HG03095 (cell line): ENCODE results near the gene REPIN1.
"Not testable (repeated sequence)": the region's sequence is repeated elsewhere in the genome, so short reads cannot be mapped to it uniquely, and the experiment has no call there.

ENCODE experiments used
- ATAC-seq: cut with Tn5 transposase; IDR thresholded peaks from one replicate; pipeline ENCODE4 v1.9.1; 2021; ENCODE audit warnings: moderate library complexity; ENCODE audit not compliant: unreplicated experiment

Gene REPIN1

GRCh38 chr7:150374472-150374871 lies 5.8 kb downstream of the REPIN1 start:
- no peak for ATAC-seq

DNA sequence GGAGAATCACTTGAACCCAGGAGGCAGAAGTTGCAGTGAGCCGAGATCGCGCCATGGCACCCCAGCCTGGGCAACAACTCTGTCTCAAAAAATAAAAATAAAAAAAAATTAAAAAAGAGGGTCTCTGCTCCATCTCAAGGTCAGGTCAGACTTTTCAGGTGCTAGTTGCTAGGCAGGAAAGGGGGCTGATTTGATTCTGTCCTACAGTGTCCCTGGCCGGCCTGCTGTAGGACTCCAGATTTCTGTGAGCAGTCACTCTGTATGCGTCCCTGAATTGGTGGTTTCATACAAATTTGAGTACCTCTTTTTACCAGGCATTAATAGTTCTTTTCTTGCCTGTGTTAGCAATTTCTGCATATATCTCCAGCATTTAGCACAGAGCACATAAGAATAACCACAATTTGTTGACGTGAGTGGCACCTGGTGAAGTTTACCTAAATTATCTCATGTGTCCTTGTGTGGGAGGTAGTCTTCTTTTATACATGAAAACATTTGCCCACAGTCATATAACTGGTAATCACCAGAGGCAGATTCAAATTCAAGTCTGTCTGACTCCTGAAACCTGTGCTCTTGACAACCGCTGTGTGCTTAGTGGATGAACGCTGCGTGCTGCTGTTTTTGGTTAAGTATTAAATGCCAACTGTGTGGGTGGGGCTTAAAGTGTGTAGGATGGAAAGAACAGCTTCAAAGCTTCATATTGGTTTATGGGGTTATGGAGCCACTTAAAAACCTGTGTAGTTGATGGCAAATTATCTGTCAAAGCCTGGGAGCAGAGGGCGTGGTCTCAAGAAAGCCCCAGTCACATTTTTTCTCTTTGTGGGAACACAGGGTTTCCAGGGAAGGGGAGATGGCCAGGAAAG lies 7.3 kb downstream of the REPIN1 start:
- ATAC-seq, result no peak

DNA sequence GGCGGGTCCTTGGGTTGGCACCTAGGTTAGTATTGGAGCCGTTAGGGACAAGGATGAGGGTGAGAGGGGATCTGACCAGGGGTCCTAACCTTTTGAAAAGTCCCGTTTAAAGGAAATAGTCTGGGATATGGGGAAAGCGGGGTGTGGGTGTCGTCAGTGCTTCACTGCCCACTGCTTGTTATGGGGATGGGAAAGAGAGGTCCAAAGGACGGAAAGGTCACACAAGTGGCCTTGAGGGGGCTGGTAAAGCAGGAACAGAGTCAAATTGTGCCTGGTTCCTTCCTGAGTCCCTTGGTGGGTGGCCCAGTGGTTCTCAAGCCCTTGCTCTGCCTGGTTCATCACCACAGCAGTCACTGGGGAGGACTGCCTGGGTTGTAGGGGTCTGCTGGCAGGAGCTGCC lies 7.9 kb downstream of the REPIN1 start:
- ATAC-seq, result no peak

- no peak for ATAC-seq
Measured at GRCh38 chr7:150377196-150377595, 8.6 kb downstream of the REPIN1 start.

GRCh38 chr7:150377635-150378034 lies 9.0 kb downstream of the REPIN1 start:
- no peak for ATAC-seq

- no peak for ATAC-seq
Measured at GRCh38 chr7:150378115-150378852, 9.7 kb downstream of the REPIN1 start.

- ATAC-seq, result peak; percentile 73
Measured at GRCh38 chr7:150378853-150379440, 10.3 kb downstream of the REPIN1 start, which contains the start of gene ZNF775. Gene ZNF775, plus strand, starts transcription at chr7:150379330. Its CDS starts 9,141 bp downstream, at chr7:150388471.

DNA sequence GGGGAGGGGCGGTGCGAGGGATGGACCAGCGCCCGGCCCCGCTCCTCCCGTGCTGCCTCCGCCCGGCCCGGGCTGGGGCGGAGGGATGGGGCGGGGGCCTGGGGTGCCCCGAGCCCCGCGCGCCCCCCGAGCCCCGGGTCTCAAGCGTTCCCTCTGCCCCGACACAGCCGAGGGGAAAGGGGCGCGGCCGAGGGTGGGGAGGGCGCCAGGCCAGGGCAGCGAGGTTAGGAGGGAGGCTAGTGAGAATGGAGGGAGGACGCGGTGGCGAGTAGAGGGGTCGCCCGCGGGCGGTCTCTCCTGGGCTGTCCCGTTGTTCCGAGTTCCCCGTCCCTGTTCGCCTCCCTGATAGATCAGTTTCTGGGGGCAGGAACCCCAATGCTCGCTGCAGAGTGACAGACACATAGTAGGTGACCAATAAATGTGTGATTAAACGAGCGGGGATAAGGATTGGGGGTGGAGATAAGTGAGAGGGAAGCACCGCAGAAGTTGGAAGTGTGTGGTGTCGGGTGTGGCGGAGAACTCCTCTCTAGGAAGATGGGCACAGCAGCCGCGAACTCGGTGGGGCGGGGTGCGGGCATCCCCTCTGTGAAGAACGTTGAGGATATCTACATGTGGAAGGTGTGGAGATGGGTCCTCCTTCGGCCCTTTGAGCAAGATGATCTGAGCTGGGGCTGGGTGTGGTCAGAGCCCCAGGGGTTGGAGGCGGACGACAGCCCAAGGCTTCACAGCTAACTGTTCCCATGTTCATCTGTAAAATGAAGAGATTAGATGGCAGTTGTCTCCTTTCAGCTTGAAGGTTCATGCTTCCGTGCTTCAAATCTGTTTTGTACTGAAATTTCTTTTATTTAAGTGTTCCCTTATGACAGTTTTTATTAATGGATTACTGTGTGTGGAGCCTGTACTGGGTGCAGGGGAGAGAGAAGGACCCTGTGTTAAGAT lies 11.1 kb downstream of the REPIN1 start:
- no peak for ATAC-seq

DNA sequence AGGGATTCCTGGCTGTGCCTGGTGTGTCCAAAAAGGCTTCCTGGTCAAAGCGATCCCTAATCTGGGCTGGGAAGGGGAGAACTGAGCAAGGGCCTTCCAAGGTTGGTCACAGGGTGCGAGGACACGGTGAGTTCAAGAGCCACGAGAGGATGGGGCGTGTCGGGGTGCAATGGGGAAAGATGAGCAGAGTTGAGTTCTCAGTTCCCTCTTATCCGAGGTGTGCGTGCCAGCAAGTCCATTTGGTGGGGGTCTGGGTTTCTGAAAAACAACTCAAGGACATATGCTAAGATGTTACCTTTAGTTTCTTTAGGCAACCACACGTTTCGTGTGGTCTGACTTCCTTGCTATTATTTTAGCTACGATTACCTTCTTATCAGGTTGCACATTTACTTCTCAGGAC lies 11.8 kb downstream of the REPIN1 start:
- peak; percentile 21 for ATAC-seq

DNA sequence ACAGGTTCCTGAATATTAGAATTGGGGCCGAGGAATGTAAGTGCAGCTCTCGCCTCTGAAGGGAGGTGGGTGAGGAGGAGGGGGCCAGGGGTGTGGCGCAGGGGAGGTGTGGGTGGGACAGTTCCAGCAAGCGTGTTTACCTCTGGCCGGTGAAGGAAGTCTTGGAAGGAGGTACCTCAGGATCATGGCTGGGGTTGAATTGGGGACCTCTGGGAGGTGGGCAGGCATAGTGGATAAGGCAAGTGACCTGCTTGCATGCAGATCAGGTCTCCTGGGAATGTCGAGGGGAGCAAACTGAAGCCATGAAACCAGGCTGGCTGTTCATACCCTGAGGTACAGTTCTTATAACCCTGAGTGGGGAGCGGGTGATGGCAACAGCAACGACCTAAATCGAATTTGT lies 12.5 kb downstream of the REPIN1 start:
- no peak for ATAC-seq

- no peak for ATAC-seq
Measured at GRCh38 chr7:150381785-150382122, 13.1 kb downstream of the REPIN1 start.

GRCh38 chr7:150382123-150382843 lies 13.7 kb downstream of the REPIN1 start:
- no peak for ATAC-seq

DNA sequence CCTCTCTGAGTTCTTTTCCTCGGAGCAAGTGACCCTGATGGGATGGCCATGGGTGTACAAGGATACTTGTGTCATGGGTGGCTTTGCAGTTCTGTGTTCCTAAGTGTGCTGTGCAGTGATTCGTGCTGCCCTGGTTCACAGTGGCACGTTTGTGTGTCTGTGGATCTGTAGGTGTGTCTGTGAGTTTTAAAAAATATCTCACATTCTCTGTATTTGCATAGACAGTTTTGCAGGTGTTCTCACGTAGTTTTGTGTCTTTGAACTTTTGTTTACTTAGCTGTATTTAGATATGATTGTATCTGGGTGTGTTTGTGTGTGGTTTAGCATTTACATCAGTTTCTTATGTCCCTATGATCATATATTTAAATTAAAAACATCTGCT lies 14.2 kb downstream of the REPIN1 start:
- ATAC-seq, result no peak

DNA sequence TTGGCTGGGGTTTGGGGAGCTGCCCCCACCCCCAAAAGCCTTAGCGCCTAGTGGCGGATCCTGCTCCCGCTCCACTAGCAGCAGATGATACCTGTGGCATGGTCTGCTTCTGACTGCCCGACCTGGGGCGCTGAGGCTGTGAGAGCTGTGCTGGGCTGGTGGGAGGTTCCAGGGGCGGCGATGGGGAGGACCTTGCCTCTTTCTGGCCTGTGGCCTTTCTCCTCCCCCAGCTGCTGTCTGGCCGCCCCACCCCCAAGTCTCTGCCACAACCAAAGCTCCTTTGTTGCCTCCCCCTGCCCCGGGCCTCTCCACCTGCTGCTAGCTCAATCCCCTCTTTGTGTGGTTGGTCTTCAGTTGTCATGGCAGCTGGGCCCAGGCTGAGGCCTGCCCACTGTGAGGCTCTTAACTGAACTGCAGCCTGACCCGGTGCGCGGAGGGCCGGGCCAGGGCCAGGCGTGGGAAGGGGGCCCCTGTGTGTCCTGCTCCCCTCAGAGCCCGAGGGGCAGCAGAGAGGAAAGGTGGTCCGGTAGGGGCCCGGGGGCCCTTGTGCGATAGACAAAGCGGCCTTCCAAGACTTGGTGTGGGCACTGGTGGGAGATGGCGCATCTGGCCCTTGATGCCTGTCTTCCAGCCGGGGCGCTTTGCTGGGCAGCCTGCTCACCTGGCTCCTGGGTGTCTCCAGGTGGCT lies 15.2 kb downstream of the REPIN1 start:
- ATAC-seq, result no peak

- no peak for ATAC-seq
Measured at GRCh38 chr7:150384406-150385301, 16.0 kb downstream of the REPIN1 start.

DNA sequence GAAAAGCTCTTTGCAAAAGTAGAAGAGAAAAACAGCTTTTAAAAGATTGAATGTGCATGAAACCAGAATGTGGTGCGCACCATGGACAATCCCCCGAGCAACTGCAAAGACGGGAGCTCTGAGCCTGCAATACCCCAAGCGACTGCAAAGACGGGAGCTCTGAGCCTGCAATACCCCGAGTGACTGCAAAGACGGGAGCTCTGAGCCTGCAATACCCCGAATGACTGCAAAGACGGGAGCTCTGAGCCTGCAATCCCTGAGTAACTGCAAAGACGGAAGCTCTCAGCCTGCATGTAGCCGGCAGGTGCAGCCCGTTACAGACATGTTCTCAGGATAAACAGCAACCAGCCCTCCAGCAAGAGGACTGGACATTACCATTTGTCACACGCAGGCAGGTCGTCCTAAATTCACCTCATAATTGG lies 16.7 kb downstream of the REPIN1 start:
- no peak for ATAC-seq

DNA sequence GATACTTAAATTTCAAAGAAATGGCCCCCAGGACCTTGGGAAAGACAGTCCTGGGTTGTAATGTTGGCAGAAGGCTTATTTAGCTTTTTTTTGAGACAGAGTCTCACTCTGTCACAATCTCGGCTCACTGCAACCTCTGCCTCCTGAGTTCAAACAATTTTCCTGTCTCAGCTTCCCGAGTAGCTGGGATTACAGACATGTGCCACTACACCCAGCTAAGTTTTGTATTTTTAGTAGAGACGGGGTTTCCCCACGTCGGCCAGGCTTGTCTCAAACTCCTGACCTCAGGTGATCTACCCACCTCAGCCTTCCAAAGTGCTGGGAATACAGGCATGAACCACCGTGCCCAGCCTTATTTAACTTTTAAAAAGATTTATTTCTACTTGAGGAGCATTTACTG lies 17.3 kb downstream of the REPIN1 start:
- ATAC-seq, result not testable (repeated sequence)

DNA sequence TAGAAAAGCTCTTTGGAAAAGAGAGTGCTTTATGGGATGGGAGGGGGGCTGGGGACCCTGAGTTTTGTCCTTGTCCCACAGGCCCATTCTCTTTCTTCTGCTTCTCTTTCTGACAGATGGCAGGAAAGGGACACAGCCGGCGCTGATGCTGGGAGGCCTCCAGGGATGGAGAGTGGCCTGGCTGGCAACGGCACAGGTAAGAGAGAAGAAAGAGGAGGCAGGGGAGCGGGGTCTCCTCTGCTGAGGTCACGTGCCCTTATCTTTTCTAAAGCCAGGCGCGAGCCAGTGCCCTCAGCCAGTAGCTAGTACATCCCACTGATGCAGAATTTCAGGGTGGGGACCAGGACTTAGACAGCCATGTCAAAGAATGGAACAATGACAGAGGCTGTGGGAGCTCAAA lies 19.7 kb downstream of the REPIN1 start:
- no peak for ATAC-seq
